GM21381 (cell line): ENCODE results near the gene FGF12.

Experiments used
- ATAC-seq: cut with Tn5 transposase; IDR thresholded peaks from one replicate; pipeline ENCODE4 v1.9.1; 2021; ENCODE audit warnings: mild to moderate bottlenecking, moderate library complexity; ENCODE audit not compliant: unreplicated experiment

The FGF12 gene

DNA sequence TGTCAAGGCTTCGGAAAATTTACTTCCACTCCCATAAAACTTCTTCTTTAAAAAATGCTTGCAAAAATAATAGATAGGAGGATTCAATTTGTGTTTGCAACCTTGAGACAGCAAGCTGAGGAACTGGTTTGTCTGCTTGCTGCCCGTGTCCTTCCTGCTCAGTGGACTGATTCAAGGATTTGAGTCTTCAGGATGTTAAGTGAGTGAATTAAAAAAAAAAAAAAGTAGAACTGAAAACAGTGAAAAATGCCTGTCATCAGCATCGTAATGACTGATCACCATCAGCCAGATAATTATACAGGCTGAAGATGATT lies 453.7 kb downstream of the FGF12 start:
- no peak for ATAC-seq

DNA sequence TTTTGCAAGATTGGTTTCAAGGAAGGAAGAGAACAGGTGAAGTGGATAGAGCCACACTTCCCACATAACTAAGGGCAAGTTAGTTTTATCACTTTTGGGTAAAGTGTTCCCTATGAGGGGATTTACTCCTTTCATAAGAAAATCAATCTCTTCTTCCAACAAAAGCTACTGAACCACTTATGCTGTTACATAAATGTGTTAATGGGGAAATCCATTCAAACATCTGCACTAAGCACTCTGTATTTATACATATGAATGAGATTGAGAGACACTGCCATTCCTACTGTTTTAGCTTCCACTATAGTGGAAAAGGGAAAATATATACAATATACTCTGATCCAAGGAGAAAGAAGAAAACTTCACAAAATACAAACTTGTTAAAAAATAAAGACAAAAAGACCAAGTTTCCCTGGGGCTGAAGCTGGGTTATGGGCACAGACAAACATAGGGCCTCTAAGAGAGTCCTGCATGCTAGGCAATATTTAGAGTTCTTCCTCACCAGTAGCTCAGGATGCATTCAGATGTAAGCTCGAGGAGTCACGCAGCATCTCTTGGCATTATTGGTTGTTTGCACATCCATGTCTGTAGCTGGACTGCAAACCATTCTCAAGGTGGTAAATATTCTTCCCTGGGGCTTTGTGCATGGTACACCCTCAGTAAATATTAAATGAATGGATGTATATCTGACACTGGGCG lies 454.2 kb downstream of the FGF12 start:
- ATAC-seq = no peak

GRCh38 chr3:192262001-192262400 lies 465.3 kb downstream of the FGF12 start:
- no peak for ATAC-seq

DNA sequence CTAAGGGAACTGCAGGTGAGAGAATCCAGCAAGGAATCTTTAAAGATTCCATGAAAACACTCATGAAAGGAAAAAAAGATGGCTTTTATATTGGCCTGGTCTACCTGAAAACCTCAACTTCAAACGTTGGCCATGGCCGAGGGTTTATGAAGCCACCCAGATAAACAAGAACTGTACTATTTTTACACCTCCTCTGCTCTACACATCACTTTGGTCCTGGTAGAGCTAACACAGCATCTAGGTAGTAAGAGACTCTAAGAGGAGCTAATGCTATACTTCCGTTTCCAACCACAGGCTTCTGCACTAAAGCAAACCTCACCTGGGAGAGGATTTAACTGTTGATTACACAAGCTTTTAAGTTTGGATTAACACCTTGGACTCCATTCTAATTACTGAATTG lies 466.2 kb downstream of the FGF12 start:
- ATAC-seq = no peak

- ATAC-seq = no peak
Observed at GRCh38 chr3:192260116-192261010, 467.0 kb downstream of the FGF12 start.

GRCh38 chr3:192259661-192260060 lies 467.7 kb downstream of the FGF12 start:
- no peak for ATAC-seq

GRCh38 chr3:192258721-192259120 lies 468.6 kb downstream of the FGF12 start:
- no peak for ATAC-seq

- ATAC-seq = no peak
Observed at GRCh38 chr3:192255839-192256238, 471.5 kb downstream of the FGF12 start.

GRCh38 chr3:192253138-192253887 lies 474.0 kb downstream of the FGF12 start:
- ATAC-seq = no peak

- ATAC-seq = no peak
Observed at GRCh38 chr3:192249516-192249915, 477.8 kb downstream of the FGF12 start.

GRCh38 chr3:192246847-192247559 lies 480.3 kb downstream of the FGF12 start:
- ATAC-seq = no peak

- no peak for ATAC-seq
Observed at GRCh38 chr3:192244591-192244990, 482.8 kb downstream of the FGF12 start.

- no peak for ATAC-seq
Observed at GRCh38 chr3:192239956-192240355, 487.4 kb downstream of the FGF12 start.

DNA sequence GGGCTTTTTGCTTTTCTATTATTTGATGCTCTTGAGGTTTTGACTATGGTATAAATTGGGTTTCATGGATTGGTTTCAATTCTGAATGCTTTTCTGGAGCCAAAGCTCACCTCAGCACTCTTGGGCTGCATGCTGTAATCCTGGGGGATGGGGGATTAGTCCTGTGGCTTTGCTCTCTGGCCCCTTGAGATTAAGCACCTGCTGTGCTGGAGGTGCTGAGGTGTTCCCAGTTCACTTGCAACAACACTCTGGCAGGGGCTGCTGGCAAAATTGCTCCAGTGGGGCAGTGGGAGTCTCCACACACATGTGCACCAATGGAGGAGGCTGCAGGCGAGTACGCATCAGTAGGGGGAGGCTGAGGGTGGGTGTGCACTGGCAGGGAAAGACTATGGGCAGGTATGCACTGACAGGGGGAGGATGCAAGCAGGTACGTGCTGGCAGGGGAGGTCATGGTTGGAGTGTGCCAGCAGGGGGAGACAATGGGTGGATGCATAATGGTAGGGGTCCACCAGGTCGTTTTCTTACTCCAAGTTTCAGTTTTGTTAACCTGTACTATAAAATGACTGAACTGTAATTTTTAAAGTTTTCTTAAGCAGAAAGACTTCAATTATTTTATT lies 489.2 kb downstream of the FGF12 start:
- ATAC-seq = no peak

- no peak for ATAC-seq
Observed at GRCh38 chr3:192229866-192230265, 497.5 kb downstream of the FGF12 start.

GRCh38 chr3:192224634-192225155 lies 502.6 kb downstream of the FGF12 start:
- no peak for ATAC-seq

GRCh38 chr3:192223815-192224214 lies 503.5 kb downstream of the FGF12 start:
- ATAC-seq = no peak

DNA sequence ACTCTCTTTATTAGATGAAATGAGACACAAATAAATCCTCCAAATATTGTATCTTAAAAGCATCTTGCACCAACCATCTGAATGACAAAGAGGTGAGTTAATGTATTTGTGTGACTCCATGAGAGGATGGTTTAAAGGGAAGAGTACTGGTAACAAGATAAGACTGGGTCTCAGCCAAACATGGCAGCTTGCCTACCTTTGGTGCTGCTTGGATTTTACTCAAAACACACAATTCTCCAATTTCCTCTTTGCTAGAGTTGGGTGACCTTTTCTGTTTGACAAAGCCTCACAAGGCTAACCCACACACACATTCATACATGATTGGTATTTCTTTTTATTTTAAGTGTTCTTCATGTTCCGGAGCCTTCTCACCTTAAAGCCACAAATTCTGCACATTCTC lies 506.4 kb downstream of the FGF12 start:
- ATAC-seq = no peak

GRCh38 chr3:192219926-192220325 lies 507.4 kb downstream of the FGF12 start:
- no peak for ATAC-seq

GRCh38 chr3:192216067-192216466 lies 511.3 kb downstream of the FGF12 start:
- ATAC-seq = no peak
